HG02571 (cell line): Measurements from ENCODE around the gene ABR.
A peak's percentile ranks its signal among the peaks of the same experiment; 100 is the strongest.

Experiments used
- ATAC-seq: cut with Tn5 transposase; IDR thresholded peaks from one replicate; pipeline ENCODE4 v1.9.1; 2021; ENCODE audit warnings: mild to moderate bottlenecking, moderate library complexity; ENCODE audit not compliant: unreplicated experiment

Gene ABR

DNA sequence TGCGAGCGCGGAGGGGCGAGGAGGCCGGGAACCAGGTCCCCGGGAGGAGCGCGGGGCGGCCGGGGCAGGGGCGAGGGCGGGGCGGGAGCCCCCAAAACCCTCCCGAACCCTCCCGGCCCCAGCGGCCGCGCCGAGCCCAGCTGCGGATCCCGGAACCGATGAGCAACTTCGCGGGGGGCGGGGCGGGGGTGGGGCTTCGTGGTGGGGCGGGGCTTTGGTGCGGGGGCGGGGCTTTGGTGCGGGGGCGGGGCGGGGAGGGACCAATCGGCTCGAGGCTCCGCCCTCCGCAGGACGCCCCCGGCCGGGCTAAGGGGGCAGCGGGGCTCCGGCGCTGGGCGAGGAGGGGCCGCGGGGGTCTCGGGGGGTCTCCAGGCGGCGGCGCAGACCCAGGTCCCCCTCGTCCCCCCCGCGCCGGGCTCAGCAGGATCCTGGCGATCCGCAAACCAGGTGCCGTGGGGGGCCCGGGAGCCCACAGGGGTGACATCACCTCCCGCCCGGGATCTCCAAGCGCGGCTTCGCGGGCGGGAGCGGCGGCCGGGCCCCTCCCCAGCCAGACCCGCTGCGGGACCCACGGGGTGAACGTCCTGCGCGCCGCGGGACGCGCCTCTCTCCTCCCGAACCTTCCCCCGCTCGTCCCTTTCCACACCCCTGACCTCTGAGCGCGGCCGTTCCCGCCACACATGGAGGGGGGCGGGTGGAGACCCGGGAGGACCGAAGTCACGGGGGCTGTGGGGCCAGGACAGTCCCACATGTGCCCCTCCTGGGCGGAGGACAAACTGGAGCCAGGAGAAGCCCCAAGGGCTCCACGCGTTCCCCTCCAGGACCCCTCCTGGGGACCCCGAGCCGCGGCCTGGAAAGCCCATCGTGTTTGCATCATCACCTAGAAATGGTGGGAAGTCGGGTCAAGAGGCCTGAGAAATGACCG lies at the start of gene ABR:
TSS of gene ABR (minus strand) at position 164 of the 925 bp plus-strand sequence. CDS start 254 bp downstream, outside the sequence.
- ATAC-seq, result no peak

DNA sequence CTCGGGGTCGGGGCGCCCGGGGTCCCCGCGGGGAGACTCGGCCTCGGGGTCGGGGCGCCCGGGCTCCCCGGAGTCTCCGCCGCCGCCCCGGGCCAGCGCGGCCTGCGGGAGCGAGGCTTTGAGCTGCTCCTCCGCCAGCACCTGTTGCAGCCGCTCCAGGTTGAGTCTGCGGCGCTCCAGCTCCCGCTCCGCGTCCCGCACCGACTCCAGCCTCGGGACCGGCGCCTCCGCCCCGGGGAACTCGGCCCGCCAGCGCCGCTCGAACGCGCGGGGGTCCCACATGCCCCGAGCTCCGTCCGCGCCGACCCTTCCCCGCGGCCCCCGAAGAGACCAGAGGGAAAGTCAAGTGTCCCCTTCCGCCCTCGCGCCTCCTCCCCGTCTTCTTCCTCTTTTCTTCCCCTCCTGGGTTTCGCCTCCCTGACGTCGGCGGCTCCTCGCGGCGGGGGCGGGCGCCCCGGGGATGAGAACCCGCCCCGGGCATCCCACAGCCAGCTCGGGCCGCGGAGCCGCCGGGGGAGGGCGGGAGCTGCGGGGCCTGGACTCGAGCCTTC lies 49.6 kb upstream of the ABR start:
- ATAC-seq, result peak; percentile 50

GRCh38 chr17:1228781-1229348 lies 49.1 kb upstream of the ABR start:
- ATAC-seq, result peak; percentile 16

DNA sequence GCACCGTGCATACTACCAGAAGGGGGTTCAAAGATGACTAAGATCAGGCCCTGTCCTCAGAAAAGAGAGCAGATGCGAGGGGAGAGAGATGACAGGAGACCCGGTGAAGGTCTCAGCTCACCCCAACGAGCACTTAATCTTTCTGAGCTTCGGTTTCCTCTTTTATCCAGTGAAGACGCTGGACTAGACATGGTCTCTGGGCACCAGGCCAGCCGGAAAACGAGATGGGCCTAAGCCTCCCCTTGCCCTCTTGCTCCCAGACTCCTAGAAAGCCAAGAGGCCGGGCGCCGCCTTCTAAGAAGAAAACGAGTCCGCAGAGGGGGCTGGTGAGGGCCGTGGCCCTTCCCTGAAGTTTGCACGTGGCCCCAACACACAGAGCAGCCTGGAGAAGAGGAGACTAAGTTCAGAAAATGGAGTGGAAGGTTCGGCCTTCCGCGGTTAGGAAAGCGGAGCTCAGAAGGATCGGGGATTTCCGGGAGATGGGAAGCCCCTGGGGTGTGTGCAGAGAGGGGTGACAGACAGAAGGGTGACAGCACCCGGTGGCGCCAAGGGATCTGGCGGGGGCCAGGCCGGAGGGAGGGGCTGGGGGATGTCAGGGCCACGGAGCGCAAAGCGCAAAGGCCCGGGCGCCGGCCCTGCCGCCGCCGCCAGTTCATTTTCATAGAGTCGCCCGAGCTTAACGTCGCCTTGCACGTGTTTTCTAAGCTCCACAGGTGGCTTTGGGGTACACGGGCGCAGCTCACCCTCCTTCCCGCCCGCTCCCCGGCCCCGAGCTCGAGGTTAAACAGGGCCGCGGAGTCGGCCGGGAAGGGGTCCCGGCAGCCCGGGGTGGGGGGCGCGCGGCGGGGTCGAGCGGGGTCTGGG lies 48.4 kb upstream of the ABR start:
- peak; percentile 34 for ATAC-seq

DNA sequence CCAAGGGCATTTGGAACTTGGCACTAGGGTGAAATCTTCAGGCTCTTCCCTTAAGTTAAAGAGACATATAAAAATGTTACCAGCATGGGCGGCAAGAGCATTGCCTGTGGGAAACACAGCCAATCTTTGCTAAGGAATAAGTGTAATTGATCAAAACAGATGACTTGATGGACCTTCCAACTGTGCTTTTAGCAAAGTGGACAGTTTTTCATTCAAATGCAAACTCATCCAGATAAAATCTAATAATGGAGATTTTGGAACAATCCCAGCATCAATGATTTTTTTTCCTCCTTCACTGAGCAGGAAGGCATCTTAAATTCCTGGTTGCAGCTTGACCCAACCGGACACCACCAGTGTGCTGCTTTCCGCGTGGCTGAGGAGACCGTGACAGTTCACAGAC lies 47.6 kb upstream of the ABR start:
- no peak for ATAC-seq

GRCh38 chr17:1226308-1226707 lies 46.5 kb upstream of the ABR start:
- ATAC-seq, result no peak

GRCh38 chr17:1224330-1224729 lies 44.5 kb upstream of the ABR start:
- ATAC-seq, result no peak

DNA sequence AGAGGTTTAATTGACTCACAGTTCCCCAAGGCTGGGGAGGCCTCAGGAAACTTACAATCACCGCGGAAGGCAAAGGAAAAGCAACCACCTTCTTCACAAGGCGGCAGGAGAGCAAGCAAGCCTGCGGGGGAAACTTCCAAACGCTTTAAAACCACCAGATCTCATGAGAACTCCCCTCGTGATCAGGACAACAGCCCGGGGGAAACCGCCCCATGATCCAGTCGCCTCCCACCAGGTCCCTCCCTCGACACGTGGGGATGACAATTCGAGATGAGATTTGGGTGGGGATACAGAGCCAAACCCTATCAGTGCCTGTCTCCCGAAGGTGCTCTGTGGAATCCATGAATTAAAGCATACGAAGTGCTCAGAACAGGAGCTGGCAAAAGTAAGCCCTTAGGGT lies 43.9 kb upstream of the ABR start:
- no peak for ATAC-seq

GRCh38 chr17:1222321-1222720 lies 42.5 kb upstream of the ABR start:
- no peak for ATAC-seq

GRCh38 chr17:1221209-1221608 lies 41.4 kb upstream of the ABR start:
- ATAC-seq, result no peak

- ATAC-seq, result no peak
These were observed 40.6 kb upstream of the ABR start for GRCh38 chr17:1220346-1220745.

DNA sequence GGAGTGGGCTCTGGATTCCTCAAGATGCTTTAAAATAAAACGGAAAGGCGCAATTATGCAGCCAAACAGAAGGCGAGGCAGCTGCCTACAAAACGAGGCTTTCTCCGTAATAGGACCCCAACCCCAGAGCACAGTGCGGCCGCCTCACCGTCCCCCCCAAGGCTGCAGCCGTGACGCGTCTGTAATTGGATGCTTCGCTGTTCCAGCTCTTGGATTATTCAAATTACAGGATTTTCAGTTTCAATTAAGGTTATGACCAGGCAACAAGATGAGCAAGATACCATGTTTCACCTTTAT lies 37.3 kb upstream of the ABR start:
- ATAC-seq, result no peak

DNA sequence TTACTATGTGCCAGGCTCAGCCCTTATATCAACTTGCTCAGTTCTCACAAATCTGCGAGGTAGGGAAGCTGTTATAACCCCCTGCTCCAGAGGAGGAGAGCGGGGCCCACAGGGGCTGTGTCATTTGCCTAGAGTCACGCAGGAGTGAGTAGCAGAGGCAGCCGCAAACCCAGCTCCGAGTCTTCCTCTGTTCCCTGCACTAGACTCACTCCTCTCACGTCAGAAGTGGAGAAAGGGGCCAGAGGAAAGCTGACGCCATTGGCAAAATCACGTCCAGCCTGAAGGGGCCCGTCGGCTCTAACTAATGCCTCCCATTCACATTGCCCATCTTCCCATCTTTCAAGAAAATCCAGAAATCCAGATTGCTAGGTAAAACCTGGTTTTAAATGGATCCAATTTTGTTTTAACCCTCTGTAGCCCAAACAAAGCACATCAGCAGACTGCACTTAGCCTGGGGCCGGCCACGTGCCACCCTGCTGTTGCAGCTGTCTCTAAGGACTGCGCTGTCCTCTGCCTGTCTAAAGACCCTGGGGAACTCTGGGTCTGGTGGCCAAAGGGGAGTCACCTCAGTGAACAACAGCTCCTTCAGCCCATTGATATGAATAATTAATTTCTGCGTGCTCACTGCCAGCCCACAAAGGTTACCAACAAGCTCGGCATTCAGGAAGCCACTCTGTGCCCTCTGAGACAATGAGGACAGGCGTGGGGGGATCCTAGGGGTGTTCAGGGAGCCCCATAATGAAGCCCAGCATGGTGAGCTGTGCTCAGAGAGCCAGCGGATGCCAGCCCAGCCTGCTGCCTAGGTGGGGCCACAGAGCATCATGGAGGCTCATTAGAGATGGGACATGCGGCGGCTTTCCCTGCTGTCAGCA lies 36.7 kb upstream of the ABR start:
- ATAC-seq, result no peak

GRCh38 chr17:1212946-1213345 lies 33.2 kb upstream of the ABR start:
- no peak for ATAC-seq

- no peak for ATAC-seq
These were observed 31.5 kb upstream of the ABR start for GRCh38 chr17:1211287-1211686.

DNA sequence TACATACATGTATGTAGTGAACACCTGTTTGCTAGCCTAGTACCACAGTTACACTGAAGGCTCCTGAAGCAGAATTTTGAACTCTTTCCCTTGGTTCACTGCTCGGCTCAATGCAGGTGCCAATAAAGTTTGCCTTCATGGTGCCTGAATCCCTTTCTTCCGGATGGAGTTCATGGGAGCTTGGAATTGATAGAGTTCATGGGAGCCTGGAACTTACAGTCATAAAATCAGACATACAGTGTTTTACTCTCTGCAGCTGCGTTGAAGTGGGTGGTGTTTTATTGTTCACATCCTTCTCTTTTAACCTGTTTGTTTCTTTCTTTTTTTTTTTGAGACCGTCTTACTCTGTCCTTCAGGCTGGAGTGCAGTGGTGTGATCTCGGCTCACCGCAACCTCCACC lies 29.2 kb upstream of the ABR start:
- ATAC-seq, result no peak

GRCh38 chr17:1206026-1206777 lies 26.4 kb upstream of the ABR start:
- ATAC-seq, result no peak

DNA sequence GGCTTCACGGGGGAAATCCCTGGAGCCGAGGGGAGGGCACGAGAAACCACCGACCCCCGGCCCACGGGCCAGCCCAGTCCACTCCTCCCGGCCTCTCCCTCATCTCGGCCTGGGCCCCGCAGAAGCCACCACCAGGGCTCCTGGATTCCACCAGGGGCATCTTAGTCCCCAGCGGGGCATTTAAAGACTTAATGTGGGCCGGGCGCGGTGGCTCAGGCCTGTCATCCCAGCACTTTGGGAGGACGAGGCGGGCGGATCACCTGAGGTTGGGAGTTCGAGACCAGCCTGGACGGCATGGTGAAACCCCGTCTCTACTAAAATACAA lies 24.1 kb upstream of the ABR start:
- ATAC-seq, result no peak

DNA sequence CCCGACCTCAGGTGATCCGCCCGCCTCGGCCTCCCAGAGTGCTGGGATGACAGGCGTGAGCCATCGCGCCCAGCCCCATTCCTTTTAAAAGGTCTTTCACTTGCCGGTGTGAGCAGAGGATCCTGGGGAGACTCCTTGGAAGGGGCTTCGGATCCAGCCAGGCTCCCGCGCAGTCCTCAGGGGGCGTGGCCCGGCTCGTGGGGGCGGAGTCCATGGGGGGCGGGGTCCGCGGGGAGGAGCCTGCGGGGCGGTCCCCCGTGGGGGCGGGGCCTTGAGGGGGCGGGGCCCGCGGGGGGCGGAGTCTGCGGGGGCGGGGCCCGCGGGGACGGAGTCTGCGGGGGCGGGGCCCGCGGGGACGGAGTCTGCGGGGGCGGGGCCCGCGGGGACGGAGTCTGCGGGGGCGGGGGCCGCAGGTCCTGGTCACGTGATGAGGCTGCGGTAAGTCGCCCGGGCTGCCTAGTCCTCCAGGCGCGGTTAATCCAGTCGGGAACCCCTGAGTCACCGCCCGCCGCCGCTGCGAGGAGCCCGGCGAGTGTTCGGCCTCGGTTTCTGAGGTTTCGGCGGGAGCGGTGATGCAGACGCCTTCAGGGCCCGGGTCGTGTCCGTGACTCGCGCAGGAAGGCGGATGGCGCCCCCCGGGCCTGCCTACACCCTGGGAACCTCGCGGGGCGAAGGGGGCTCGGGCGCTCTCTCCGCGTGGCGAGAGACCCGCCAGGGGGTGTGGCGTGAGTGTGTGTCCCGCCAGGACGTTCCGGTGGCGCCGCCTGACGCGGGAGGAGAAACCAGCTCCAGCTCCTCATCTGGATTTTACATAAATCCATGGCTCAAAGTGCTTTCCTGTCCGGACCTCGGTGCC lies 23.6 kb upstream of the ABR start:
- ATAC-seq, result no peak
